Bronchial epithelial cell (primary cell): ENCODE measurements around the gene COL23A1. TPM values are rescaled to one million over a fixed set of nuclear protein-coding genes. Genes with fewer than 3 reads are reported as not detected.
A peak's percentile ranks its signal among the peaks of the same experiment; 100 is the strongest.

Experiments used
- DNase-seq: peaks from one replicate; pipeline ENCODE4 v3.0.0-alpha.2; 2010; ENCODE audit warnings: low read depth
- FAIRE-seq: peaks from 2 replicates; lab custom pipeline; 2011; peaks lifted over from hg19 to GRCh38; lab: Jason Lieb, UNC
- H3K27me3 ChIP-seq: 2 replicates; pipeline ENCODE4 v1.5.1; 2011; ENCODE audit warnings: low read length; ENCODE audit not compliant: control insufficient read depth, insufficient read depth
- H3K36me3 ChIP-seq: 2 replicates; pipeline ENCODE4 v1.5.1; 2011; ENCODE audit warnings: low read length; ENCODE audit not compliant: control insufficient read depth, insufficient read depth
- H3K4me3 ChIP-seq: 2 replicates; pipeline ENCODE4 v1.5.1; 2011; ENCODE audit warnings: mild to moderate bottlenecking, low read depth, low read length, control low read depth
- total RNA-seq: library from RNA; depleted of rRNA; stranded (reverse); fragments of >200 nt; gene quantifications from 2 replicates; pipeline ENCODE4 v1.2.1, GENCODE V29; 2014
- TF ChIP-seq, protein P1 (sequence below): IDR thresholded peaks from 2 replicates; pipeline ENCODE4 v1.5.1; 2011; ENCODE audit warnings: mild to moderate bottlenecking, moderate library complexity, low read length, control low read depth, inconsistent platforms; ENCODE audit not compliant: insufficient read depth, severe bottlenecking

COL23A1 gene
- total RNA-seq, 1 donor from 2014 or later = 0.26 TPM

DNA sequence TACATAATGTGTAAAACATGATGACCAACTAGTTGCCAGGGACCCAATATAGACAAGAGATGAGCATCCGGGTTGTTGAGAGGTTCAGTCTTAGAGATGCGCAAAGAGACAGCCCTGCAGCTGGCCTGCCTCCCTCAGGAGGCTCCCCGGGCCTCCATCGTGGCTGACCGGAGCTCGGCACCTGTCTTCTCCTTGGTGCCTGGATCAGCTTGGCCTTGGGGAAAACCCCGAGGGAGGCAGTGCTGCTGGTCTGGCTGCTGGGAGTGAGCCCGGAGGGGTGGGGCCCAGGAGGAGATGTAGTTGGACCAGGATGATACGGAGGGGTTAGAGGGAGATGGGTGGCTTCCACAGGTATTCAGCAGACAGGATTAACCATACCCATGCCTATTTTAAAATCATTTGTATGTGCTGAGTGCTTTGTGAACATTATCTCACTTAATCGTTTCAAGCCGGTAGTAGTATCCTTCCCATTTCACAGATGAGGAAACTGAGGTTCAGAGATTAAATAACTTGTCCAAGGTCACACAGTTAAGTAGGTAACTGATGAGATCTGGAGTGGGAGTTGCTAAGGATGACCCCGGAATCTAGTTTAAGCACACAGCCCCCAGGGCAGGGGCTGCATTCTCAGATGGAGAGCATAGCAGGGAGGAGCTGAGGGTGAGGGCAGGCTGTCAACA, 173.8 kb downstream of the COL23A1 start:
- Histone ChIP-seq H3K36me3 (no peaks in the 10 kb centered on the region), H3K27me3 (peaks cover 3% of the 10 kb centered on the region), H3K4me3 (no peak overlapping the region)
- no peak for FAIRE-seq
- TF ChIP-seq, protein P1, sequence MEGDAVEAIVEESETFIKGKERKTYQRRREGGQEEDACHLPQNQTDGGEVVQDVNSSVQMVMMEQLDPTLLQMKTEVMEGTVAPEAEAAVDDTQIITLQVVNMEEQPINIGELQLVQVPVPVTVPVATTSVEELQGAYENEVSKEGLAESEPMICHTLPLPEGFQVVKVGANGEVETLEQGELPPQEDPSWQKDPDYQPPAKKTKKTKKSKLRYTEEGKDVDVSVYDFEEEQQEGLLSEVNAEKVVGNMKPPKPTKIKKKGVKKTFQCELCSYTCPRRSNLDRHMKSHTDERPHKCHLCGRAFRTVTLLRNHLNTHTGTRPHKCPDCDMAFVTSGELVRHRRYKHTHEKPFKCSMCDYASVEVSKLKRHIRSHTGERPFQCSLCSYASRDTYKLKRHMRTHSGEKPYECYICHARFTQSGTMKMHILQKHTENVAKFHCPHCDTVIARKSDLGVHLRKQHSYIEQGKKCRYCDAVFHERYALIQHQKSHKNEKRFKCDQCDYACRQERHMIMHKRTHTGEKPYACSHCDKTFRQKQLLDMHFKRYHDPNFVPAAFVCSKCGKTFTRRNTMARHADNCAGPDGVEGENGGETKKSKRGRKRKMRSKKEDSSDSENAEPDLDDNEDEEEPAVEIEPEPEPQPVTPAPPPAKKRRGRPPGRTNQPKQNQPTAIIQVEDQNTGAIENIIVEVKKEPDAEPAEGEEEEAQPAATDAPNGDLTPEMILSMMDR = no peak
- no peak for DNase-seq

DNA sequence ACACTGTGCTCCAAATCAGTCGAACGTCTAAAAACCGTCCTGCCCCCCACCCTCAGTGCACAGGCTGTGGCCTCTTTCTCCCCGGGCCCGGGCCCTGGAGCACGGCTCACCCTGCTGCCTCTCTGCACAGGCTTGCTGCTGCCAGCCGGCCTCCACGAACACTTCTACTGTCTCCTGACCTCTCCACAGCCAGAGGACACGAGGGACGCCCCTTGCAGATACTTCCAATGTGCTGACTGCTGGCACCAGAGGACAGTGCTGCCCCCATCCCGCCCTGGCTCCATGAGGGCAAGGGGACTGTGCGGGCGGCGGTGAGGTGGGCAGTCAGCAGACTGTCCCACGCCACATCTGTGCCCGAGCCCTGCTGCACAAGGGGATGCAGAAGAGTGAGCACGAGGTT, 174.8 kb downstream of the COL23A1 start:
- FAIRE-seq = no peak
- no peak for DNase-seq
- Histone ChIP-seq H3K27me3 (peaks cover 3% of the 10 kb centered on the region), H3K4me3 (no peak overlapping the region), H3K36me3 (no peaks in the 10 kb centered on the region)
- TF ChIP-seq, protein P1 = no peak

DNA sequence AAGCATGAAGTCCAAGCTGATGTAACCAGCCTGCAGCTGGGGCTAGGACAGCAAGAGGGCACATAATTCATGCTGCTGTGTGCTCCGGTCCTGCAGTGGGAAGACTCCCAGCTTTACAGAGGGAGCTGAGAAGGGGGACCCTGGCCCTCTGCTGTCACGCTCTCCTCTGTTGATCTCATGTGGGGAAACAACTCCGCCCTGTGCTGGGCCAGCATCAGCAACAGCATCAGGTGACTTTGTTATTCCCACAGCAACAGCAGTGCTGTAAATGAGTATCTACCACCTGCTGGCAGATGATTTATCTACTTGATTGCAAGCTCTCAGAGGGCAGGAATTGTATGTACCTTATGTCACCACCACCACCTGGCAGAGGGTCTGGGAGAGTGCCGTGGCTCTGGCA, 176.2 kb downstream of the COL23A1 start:
- Histone ChIP-seq H3K4me3 (no peak overlapping the region), H3K36me3 (no peaks in the 10 kb centered on the region), H3K27me3 (no peaks in the 10 kb centered on the region)
- no peak for FAIRE-seq
- TF ChIP-seq, protein P1 = no peak
- no peak for DNase-seq

DNA sequence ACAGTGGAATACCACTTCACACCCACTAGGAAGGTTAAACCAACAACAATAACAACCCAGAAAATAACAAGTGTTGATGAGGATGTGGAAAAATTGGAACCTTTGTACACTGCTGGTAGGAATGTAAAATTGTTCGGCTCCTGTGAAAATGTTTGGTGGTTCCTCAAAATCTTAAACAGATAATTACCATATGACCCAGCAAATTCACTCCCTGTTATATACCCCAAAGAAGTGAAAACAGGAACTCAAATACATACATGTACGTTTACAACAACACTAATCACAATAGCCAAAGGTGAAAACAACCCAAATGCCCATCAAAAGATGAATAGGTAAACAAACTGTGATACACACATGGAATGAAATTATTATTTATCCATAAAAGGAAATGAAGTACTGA, 179.1 kb downstream of the COL23A1 start:
- TF ChIP-seq, protein P1 = no peak
- Histone ChIP-seq H3K4me3 (no peak overlapping the region), H3K36me3 (no peaks in the 10 kb centered on the region), H3K27me3 (no peaks in the 10 kb centered on the region)
- FAIRE-seq (no peak), DNase-seq (no peak)

DNA sequence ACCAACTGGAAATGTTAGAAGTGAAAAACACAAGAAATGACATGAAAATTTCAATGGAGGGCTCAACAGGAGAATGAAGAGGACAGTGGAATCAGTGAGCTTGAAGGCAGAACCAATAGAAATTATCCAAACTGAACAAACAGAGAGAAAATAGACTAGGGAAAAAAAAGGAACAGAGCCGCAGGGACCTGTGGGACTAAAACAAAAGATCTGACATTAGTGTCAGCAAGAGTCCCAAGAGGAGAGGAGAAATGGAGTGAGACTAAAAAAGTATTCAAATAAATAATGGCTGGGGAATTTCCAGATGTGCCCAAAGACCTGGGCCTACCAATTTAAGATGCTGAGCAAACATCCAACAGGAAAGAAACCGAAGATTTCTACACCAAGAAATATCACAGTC, 182.5 kb downstream of the COL23A1 start:
- FAIRE-seq = no peak
- TF ChIP-seq, protein P1 = no peak
- Histone ChIP-seq H3K36me3 (no peaks in the 10 kb centered on the region), H3K27me3 (no peaks in the 10 kb centered on the region), H3K4me3 (no peak overlapping the region)
- DNase-seq = no peak

DNA sequence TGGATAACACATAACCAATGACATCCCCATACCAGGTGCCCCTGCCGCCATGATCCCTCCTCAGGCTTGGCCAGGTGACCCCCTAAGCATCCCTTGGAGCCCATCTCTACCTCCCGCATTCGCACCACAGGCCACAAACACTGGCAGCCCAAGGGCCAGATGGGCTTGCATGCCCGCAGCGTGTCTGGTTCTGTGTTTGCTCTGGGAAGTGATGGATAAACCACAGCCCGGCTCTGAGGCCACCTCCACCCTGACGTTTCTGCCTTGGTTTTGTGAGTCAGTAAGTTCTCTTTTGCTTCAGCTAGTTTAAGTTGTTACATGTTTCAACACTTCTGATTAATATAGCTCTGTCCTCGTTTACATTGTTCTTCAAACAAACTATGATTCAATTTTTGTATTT, 185.2 kb downstream of the COL23A1 start:
- H3K27me3 ChIP-seq = no peaks in the 10 kb centered on the region
- DNase-seq = peak; percentile 96
- H3K36me3 ChIP-seq = no peaks in the 10 kb centered on the region
- no peak for FAIRE-seq
- TF ChIP-seq, protein P1 = no peak
- no peak overlapping the region for H3K4me3 ChIP-seq
